ENCODE measurements around the gene HDAC9.

The HDAC9 gene

GRCh38 chr7:18872344-18872743 is 376.8 kb downstream of the HDAC9 start (continued):
- no peak for TF ChIP-seq ZNF561 (tag by site-specific recombination; IDR thresholded peaks at IDR 0.05; ENCODE audit: borderline replicate concordance)
- no peak for TF ChIP-seq ZBTB21 (tag by site-specific recombination; IDR thresholded peaks at IDR 0.05)

- Histone ChIP-seq H3K36me3 (ENCODE audit: control insufficient read depth in 2 of 2, insufficient read depth in 1 of 2, low read length in 2 of 2) (no peaks in the 10 kb centered on the region), H3K9me3 (ENCODE audit: control insufficient read depth, insufficient read depth, low read depth, low read length) (no peaks in the 10 kb centered on the region; the same call in 1 of the 2 replicates), H3K4me3 (ENCODE audit: low read depth, low read length) (no peak overlapping the region), H3K27ac (ENCODE audit: extremely low read depth, low read depth, low read length) (no peak overlapping the region), H3K4me1 (ENCODE audit: control insufficient read depth, insufficient read depth, low read length) (no peaks in the 10 kb centered on the region)
- ChIA-PET CTCF (no interaction called here), POLR2A (no interaction called here)
- TF ChIP-seq KLF8 (tag by site-specific recombination; IDR thresholded peaks at IDR 0.05) (no peak), ZNF302 (tag by site-specific recombination; IDR thresholded peaks at IDR 0.05; ENCODE audit: low read depth) (no peak), PRDM2 (tag by site-specific recombination; IDR thresholded peaks at IDR 0.05; ENCODE audit: borderline replicate concordance) (no peak), ZNF76 (tag by site-specific recombination; IDR thresholded peaks at IDR 0.05; ENCODE audit: borderline replicate concordance, low read depth) (no peak), ZNF112 (tag by site-specific recombination; IDR thresholded peaks at IDR 0.05) (no peak), PRDM10 (tag by site-specific recombination; IDR thresholded peaks at IDR 0.05) (no peak), REST (tag by site-specific recombination; IDR thresholded peaks at IDR 0.05) (no peak), RBAK (tag by site-specific recombination; IDR thresholded peaks at IDR 0.05) (no peak), ZNF645 (tag by site-specific recombination; IDR thresholded peaks at IDR 0.05) (no peak)
Observed at GRCh38 chr7:18873734-18874336, 378.3 kb downstream of the HDAC9 start.
